SH-SY5Y (cell line): Measurements from ENCODE around the gene CBLN3.

Experiments
- GATA2 ChIP-seq: IDR thresholded peaks from 2 replicates; pipeline ENCODE4 v1.6.1; 2011; ENCODE audit warnings: mild to moderate bottlenecking, low read depth, low read length
- GATA3 ChIP-seq: IDR thresholded peaks from 2 replicates; pipeline ENCODE4 v1.6.1; 2011; ENCODE audit warnings: low read depth, mild to moderate bottlenecking, low read length, moderate library complexity

DNA sequence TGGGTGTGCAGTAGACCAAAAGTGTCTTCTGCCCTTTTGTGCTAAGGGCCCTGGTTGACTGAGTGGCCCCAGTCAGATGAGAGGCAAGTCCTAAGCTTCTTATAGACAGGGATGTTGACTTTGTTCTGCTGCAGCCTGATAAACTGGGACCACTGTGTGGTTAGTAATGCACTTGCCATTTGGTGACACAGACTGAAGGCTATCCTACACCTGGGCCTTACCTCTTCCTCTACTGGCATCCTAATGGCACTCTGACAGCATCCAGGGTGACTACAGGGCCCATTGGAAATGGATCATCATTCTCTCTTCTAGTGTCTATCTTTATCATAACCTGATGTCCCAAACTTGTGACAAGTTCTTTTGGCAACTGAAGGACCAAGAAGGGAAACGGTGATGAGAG, 9.8 kb upstream of the CBLN3 start:
- no peak for TF ChIP-seq GATA2
- TF ChIP-seq GATA3 = no peak
